ENCODE results near the gene GRB10. TPM values are rescaled to one million over a fixed set of nuclear protein-coding genes. Genes with fewer than 3 reads are reported as not detected.

Gene GRB10
- polyA plus RNA-seq, 1 donor from 2014 or later = 78.4 TPM

DNA sequence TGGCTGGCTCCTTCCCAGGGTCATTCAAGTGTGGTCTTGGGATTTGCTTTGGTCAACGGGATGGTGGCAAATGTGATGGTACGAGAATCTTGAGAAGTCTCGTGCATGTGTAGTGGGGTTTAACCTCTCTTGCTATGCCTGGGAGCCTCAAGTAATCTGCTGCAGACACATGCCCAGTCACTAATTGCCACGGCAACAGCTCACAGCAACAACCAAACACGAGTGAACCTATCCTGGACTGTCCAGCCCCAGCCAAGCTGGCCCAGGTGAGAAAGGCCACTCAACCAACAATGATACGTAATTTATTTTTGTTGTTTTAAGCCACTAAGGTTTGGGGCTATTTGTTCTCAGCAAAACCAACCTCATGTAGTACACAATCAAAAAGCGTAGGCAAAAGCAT is 179.4 kb downstream of the GRB10 start:
- H4K20me1 ChIP-seq (ENCODE audit: insufficient read depth) = no peaks in the 10 kb centered on the region
- H3K4me2 ChIP-seq (ENCODE audit: low read length) = no peak overlapping the region
- H3K79me2 ChIP-seq (replicated peaks; ENCODE audit: insufficient read depth, low read length) = no peaks in the 10 kb centered on the region
- no peak overlapping the region for H3K4me3 ChIP-seq (ENCODE audit: low read length)
- H3F3A ChIP-seq (ENCODE audit: insufficient read depth, low read length, poor library complexity, severe bottlenecking) = no peaks in the 10 kb centered on the region
- TF ChIP-seq TAF1 (IDR thresholded peaks at IDR 0.05; ENCODE audit: low read depth) (no peak), EP300 (conservative IDR thresholded peaks at IDR 0.05; ENCODE audit: poor library complexity, severe bottlenecking) (no peak), EZH2 (IDR thresholded peaks at IDR 0.05; ENCODE audit: borderline replicate concordance, insufficient read depth, low read length, poor library complexity, severe bottlenecking) (no peak), MXI1 (conservative IDR thresholded peaks at IDR 0.05; ENCODE audit: poor library complexity, severe bottlenecking) (no peak)
- TF ChIP-seq, protein P1, sequence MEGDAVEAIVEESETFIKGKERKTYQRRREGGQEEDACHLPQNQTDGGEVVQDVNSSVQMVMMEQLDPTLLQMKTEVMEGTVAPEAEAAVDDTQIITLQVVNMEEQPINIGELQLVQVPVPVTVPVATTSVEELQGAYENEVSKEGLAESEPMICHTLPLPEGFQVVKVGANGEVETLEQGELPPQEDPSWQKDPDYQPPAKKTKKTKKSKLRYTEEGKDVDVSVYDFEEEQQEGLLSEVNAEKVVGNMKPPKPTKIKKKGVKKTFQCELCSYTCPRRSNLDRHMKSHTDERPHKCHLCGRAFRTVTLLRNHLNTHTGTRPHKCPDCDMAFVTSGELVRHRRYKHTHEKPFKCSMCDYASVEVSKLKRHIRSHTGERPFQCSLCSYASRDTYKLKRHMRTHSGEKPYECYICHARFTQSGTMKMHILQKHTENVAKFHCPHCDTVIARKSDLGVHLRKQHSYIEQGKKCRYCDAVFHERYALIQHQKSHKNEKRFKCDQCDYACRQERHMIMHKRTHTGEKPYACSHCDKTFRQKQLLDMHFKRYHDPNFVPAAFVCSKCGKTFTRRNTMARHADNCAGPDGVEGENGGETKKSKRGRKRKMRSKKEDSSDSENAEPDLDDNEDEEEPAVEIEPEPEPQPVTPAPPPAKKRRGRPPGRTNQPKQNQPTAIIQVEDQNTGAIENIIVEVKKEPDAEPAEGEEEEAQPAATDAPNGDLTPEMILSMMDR (IDR thresholded peaks at IDR 0.05; ENCODE audit: poor library complexity, severe bottlenecking) = no peak
- H3K9ac ChIP-seq (ENCODE audit: low read length) = no peak overlapping the region
- no peaks in the 10 kb centered on the region for H3K27me3 ChIP-seq (ENCODE audit: insufficient read depth, low read depth, low read length)
- H3K27ac ChIP-seq (ENCODE audit: low read length) = no peak overlapping the region
- H3K36me3 ChIP-seq (ENCODE audit: insufficient read depth, low read length) = no peaks in the 10 kb centered on the region
- H3K9me2 ChIP-seq (ENCODE audit: insufficient read depth, low read length) = no peaks in the 10 kb centered on the region
- no peak overlapping the region for H2AFZ ChIP-seq (ENCODE audit: low read depth, low read length)
- no peaks in the 10 kb centered on the region for H3K9me3 ChIP-seq (ENCODE audit: low read length)

DNA sequence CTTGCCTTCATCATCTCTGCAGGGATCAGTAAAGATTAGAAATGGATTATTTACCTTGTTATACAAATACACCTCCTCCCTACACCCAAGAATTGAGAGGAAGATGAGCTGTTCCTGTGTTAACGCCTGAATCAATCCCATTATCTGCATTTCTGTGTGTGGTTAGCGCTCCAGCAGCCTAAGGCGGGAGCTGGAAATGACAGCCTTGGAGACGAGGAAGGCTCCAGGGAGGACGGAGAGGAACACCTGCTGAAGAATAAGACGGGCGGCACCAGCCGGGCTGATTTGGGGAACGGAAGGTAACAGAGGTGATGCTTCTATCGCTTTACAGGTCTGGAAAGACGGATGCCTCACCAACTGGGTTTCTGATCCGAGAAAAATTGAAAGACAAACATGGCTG is 183.3 kb downstream of the GRB10 start:
- TF ChIP-seq EP300 (conservative IDR thresholded peaks at IDR 0.05; ENCODE audit: poor library complexity, severe bottlenecking) (peak; percentile 47), TAF1 (IDR thresholded peaks at IDR 0.05; ENCODE audit: low read depth) (no peak), SMC3 (conservative IDR thresholded peaks at IDR 0.05; ENCODE audit: poor library complexity) (peak; percentile 62), RAD21 (conservative IDR thresholded peaks at IDR 0.05) (peak; percentile 65), MXI1 (conservative IDR thresholded peaks at IDR 0.05; ENCODE audit: poor library complexity, severe bottlenecking) (no peak), POLR2AphosphoS5 (IDR thresholded peaks at IDR 0.05) (peak; percentile 61), EZH2 (IDR thresholded peaks at IDR 0.05; ENCODE audit: borderline replicate concordance, insufficient read depth, low read length, poor library complexity, severe bottlenecking) (no peak)
- TF ChIP-seq, protein P2, sequence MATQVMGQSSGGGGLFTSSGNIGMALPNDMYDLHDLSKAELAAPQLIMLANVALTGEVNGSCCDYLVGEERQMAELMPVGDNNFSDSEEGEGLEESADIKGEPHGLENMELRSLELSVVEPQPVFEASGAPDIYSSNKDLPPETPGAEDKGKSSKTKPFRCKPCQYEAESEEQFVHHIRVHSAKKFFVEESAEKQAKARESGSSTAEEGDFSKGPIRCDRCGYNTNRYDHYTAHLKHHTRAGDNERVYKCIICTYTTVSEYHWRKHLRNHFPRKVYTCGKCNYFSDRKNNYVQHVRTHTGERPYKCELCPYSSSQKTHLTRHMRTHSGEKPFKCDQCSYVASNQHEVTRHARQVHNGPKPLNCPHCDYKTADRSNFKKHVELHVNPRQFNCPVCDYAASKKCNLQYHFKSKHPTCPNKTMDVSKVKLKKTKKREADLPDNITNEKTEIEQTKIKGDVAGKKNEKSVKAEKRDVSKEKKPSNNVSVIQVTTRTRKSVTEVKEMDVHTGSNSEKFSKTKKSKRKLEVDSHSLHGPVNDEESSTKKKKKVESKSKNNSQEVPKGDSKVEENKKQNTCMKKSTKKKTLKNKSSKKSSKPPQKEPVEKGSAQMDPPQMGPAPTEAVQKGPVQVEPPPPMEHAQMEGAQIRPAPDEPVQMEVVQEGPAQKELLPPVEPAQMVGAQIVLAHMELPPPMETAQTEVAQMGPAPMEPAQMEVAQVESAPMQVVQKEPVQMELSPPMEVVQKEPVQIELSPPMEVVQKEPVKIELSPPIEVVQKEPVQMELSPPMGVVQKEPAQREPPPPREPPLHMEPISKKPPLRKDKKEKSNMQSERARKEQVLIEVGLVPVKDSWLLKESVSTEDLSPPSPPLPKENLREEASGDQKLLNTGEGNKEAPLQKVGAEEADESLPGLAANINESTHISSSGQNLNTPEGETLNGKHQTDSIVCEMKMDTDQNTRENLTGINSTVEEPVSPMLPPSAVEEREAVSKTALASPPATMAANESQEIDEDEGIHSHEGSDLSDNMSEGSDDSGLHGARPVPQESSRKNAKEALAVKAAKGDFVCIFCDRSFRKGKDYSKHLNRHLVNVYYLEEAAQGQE (IDR thresholded peaks at IDR 0.05; ENCODE audit: borderline replicate concordance) = peak; percentile 80
- TF ChIP-seq, protein P1 (IDR thresholded peaks at IDR 0.05; ENCODE audit: poor library complexity, severe bottlenecking) = peak; percentile 57
- Histone ChIP-seq H3K9ac (ENCODE audit: low read length) (peak overlapping the region; percentile 57), H3K9me2 (ENCODE audit: insufficient read depth, low read length) (no peaks in the 10 kb centered on the region), H2AFZ (ENCODE audit: low read depth, low read length) (peak overlapping the region; percentile 36), H3F3A (ENCODE audit: insufficient read depth, low read length, poor library complexity, severe bottlenecking) (no peaks in the 10 kb centered on the region), H3K4me2 (ENCODE audit: low read length) (peak overlapping the region; percentile 37), H4K20me1 (ENCODE audit: insufficient read depth) (no peaks in the 10 kb centered on the region), H3K79me2 (replicated peaks; ENCODE audit: insufficient read depth, low read length) (no peaks in the 10 kb centered on the region), H3K27ac (ENCODE audit: low read length) (peak overlapping the region; percentile 87), H3K9me3 (ENCODE audit: low read length) (no peaks in the 10 kb centered on the region), H3K4me3 (ENCODE audit: low read length) (peak overlapping the region; percentile 28), H3K27me3 (ENCODE audit: insufficient read depth, low read depth, low read length) (no peaks in the 10 kb centered on the region), H3K36me3 (ENCODE audit: insufficient read depth, low read length) (no peaks in the 10 kb centered on the region)
